H9 (cell line): Measurements from ENCODE around the gene KRT3. TPM values are rescaled to one million over a fixed set of nuclear protein-coding genes. Genes with fewer than 3 reads are reported as not detected.

ENCODE experiments used
- DNase-seq: peaks from one replicate; pipeline ENCODE4 v3.0.0-alpha.2; 2017
- H2AFZ ChIP-seq: one replicate; pipeline ENCODE4 v1.6.1; 2013; ENCODE audit warnings: mild to moderate bottlenecking, low read length, control low read depth, moderate library complexity
- H2AK5ac ChIP-seq: 2 replicates; pipeline ENCODE4 v1.6.1; 2013; ENCODE audit warnings: low read length, control low read depth, mixed read lengths; ENCODE audit not compliant: insufficient read length
- H2BK120ac ChIP-seq: one replicate; pipeline ENCODE4 v1.6.1; 2013; ENCODE audit warnings: low read depth, mild to moderate bottlenecking, low read length, control low read depth, inconsistent platforms; ENCODE audit not compliant: poor library complexity, severe bottlenecking
- H2BK12ac ChIP-seq: 2 replicates; pipeline ENCODE4 v1.6.1; 2013; ENCODE audit warnings: low read length, control low read depth, mixed read lengths, low read depth; ENCODE audit not compliant: insufficient read length
- H2BK15ac ChIP-seq: 2 replicates; pipeline ENCODE4 v1.6.1; 2013; ENCODE audit warnings: low read depth, low read length, control low read depth
- H2BK20ac ChIP-seq: one replicate; pipeline ENCODE4 v1.6.1; 2013; ENCODE audit warnings: low read depth, mild to moderate bottlenecking, low read length, control low read depth, inconsistent platforms; ENCODE audit not compliant: poor library complexity, severe bottlenecking
- H2BK5ac ChIP-seq: 2 replicates; pipeline ENCODE4 v1.6.1; 2013; ENCODE audit warnings: low read length, control low read depth, mixed read lengths; ENCODE audit not compliant: insufficient read length
- H3K14ac ChIP-seq: 2 replicates; pipeline ENCODE4 v1.6.1; 2013; ENCODE audit warnings: low read length, control low read depth; ENCODE audit not compliant: insufficient read depth
- H3K18ac ChIP-seq: 2 replicates; pipeline ENCODE4 v1.6.1; 2013; ENCODE audit warnings: low read depth, mild to moderate bottlenecking, mixed read lengths, low read length, control low read depth; ENCODE audit not compliant: insufficient read length
- H3K23ac ChIP-seq: 2 replicates; pipeline ENCODE4 v1.6.1; 2013; ENCODE audit warnings: low read length, control low read depth, mixed read lengths, low read depth; ENCODE audit not compliant: insufficient read length
- H3K23me2 ChIP-seq: 2 replicates; pipeline ENCODE4 v1.6.1; 2013; ENCODE audit warnings: low read depth, mild to moderate bottlenecking, mixed read lengths, low read length, control low read depth; ENCODE audit not compliant: insufficient read length, poor library complexity, severe bottlenecking
- H3K27ac ChIP-seq: 2 replicates; pipeline ENCODE4 v1.5.1; 2013; ENCODE audit warnings: low read length, control low read depth, mixed read lengths, low read depth; ENCODE audit not compliant: insufficient read length
- H3K27me3 ChIP-seq: 2 replicates; pipeline ENCODE4 v1.6.1; 2013; ENCODE audit warnings: low read length, control low read depth, inconsistent platforms; ENCODE audit not compliant: insufficient read depth
- H3K4ac ChIP-seq: 2 replicates; pipeline ENCODE4 v1.6.1; 2013; ENCODE audit warnings: low read depth, mild to moderate bottlenecking, control low read depth, inconsistent platforms, low read length, moderate library complexity
- H3K4me1 ChIP-seq: 2 replicates; pipeline ENCODE4 v1.6.1; 2013; ENCODE audit warnings: low read length, control low read depth, inconsistent platforms; ENCODE audit not compliant: insufficient read depth
- H3K4me2 ChIP-seq: 2 replicates; pipeline ENCODE4 v1.6.1; 2013; ENCODE audit warnings: low read length, control low read depth, mixed read lengths; ENCODE audit not compliant: insufficient read length, insufficient read depth
- H3K56ac ChIP-seq: 2 replicates; pipeline ENCODE4 v1.6.1; 2013; ENCODE audit warnings: low read depth, mild to moderate bottlenecking, mixed read lengths, low read length, control low read depth; ENCODE audit not compliant: insufficient read length
- H3K79me1 ChIP-seq: 2 replicates; pipeline ENCODE4 v1.6.1; 2013; ENCODE audit warnings: low read depth, mild to moderate bottlenecking, moderate library complexity, low read length, control low read depth, inconsistent platforms; ENCODE audit not compliant: insufficient read depth, poor library complexity, severe bottlenecking
- H3K79me2 ChIP-seq: 2 replicates; pipeline ENCODE4 v1.6.1; 2013; ENCODE audit warnings: low read length, control low read depth, inconsistent platforms; ENCODE audit not compliant: insufficient read depth
- H3K9ac ChIP-seq: 2 replicates; pipeline ENCODE4 v1.6.1; 2013; ENCODE audit warnings: low read length, control low read depth, mixed read lengths; ENCODE audit not compliant: insufficient read length; ENCODE audit errors: extremely low read depth
- H3K9me3 ChIP-seq: one replicate; pipeline ENCODE4 v1.6.1; 2013; ENCODE audit warnings: low read depth, low read length, inconsistent platforms; ENCODE audit not compliant: control insufficient read depth
- H3T11ph ChIP-seq: one replicate; pipeline ENCODE4 v1.6.1; 2013; ENCODE audit warnings: mild to moderate bottlenecking, low read length, control low read depth, inconsistent platforms
- H4K20me1 ChIP-seq: one replicate; pipeline ENCODE4 v1.6.1; 2013; ENCODE audit not compliant: control insufficient read depth, insufficient read length, insufficient read depth
- H4K5ac ChIP-seq: 2 replicates; pipeline ENCODE4 v1.6.1; 2013; ENCODE audit warnings: low read depth, mild to moderate bottlenecking, mixed read lengths, low read length, control low read depth; ENCODE audit not compliant: insufficient read length
- H4K8ac ChIP-seq: replicated peaks from 2 replicates; pipeline ENCODE4 v1.6.1; 2013; ENCODE audit warnings: low read length, control low read depth, mixed read lengths, low read depth; ENCODE audit not compliant: insufficient read length
- H4K91ac ChIP-seq: 2 replicates; pipeline ENCODE4 v1.6.1; 2013; ENCODE audit warnings: low read depth, mild to moderate bottlenecking, moderate library complexity, mixed read lengths, low read length, control low read depth; ENCODE audit not compliant: insufficient read length
- H3K27ac Mint-ChIP-seq, 3 experiments: 2 replicates in 2 of 3; 3 replicates in 1 of 3; pipeline ENCODE4 v1.8.0; 2020 to 2021; ENCODE audit warnings: mixed read lengths in 3 of 3, mild to moderate bottlenecking in 1 of 3, moderate library complexity in 1 of 3
- H3K27me3 Mint-ChIP-seq: 2 replicates; pipeline ENCODE4 v1.8.0; 2021; ENCODE audit warnings: low read depth, mild to moderate bottlenecking, moderate library complexity, mixed read lengths
- H3K36me3 Mint-ChIP-seq, 3 experiments: 2 replicates in 2 of 3; 3 replicates in 1 of 3; pipeline ENCODE4 v1.8.0; 2020 to 2021; ENCODE audit warnings: low read depth in 3 of 3, mixed read lengths in 3 of 3; ENCODE audit not compliant: insufficient read depth in 1 of 3
- H3K4me1 Mint-ChIP-seq, 2 experiments: 2 replicates each; pipeline ENCODE4 v1.8.0; 2020; ENCODE audit warnings: mixed read lengths in 2 of 2
- H3K4me3 Mint-ChIP-seq, 2 experiments: 2 replicates in 1 of 2; 3 replicates in 1 of 2; pipeline ENCODE4 v1.8.0; 2020 to 2021; ENCODE audit warnings: mild to moderate bottlenecking in 2 of 2, mixed read lengths in 2 of 2, moderate library complexity in 1 of 2
- H3K9me3 Mint-ChIP-seq, 2 experiments: 2 replicates in 1 of 2; 3 replicates in 1 of 2; pipeline ENCODE4 v1.8.0; 2020; ENCODE audit warnings: mild to moderate bottlenecking in 2 of 2, mixed read lengths in 2 of 2, moderate library complexity in 1 of 2
- CTCF ChIP-seq: fragments of 200-600 bp; sonication (generic); conservative IDR thresholded peaks from 3 replicates; pipeline ENCODE4 v1.8.0; 2021; ENCODE audit warnings: antibody characterized with exemption, mild to moderate bottlenecking
- total RNA-seq: library from RNA; stranded (reverse); gene quantifications from 2 replicates; pipeline ENCODE4 v1.2.1, GENCODE V29; 2021

Gene KRT3
- total RNA-seq, 1 experiment from 2014 or later: not detected

- no peak overlapping the region for H2BK120ac ChIP-seq
- no peaks in the 10 kb centered on the region for H3K27me3 ChIP-seq
- no peak overlapping the region for H3T11ph ChIP-seq
- no peak overlapping the region for H4K8ac ChIP-seq
- peaks cover 2% of the 10 kb centered on the region for H3K27me3 Mint-ChIP-seq
- H4K91ac ChIP-seq: no peak overlapping the region
- no peaks in the 10 kb centered on the region for H3K9me3 Mint-ChIP-seq
- no peak overlapping the region for H4K5ac ChIP-seq
- H2BK5ac ChIP-seq: no peak overlapping the region
- H3K9ac ChIP-seq: no peak overlapping the region
- H3K79me2 ChIP-seq: no peaks in the 10 kb centered on the region
- no peaks in the 10 kb centered on the region for H3K9me3 ChIP-seq
- no peak overlapping the region for H2AFZ ChIP-seq
- no peak for DNase-seq
- H3K14ac ChIP-seq: no peak overlapping the region
- no peak overlapping the region for H3K27ac Mint-ChIP-seq
- no peak overlapping the region for H3K56ac ChIP-seq
- H3K27ac ChIP-seq: no peak overlapping the region
- no peak overlapping the region for H3K18ac ChIP-seq
- peaks cover 3% of the 10 kb centered on the region for H4K20me1 ChIP-seq
- no peaks in the 10 kb centered on the region for H3K23me2 ChIP-seq
- H2AK5ac ChIP-seq: no peak overlapping the region
- no peaks in the 10 kb centered on the region for H3K79me1 ChIP-seq
- H3K4me1 Mint-ChIP-seq: peaks cover 19 to 27% of the 10 kb centered on the region in 2 experiments
- H3K4me1 ChIP-seq: peaks cover 8% of the 10 kb centered on the region; the same call in 1 of the 2 replicates
- no peak overlapping the region for H3K23ac ChIP-seq
- H3K4me2 ChIP-seq: no peak overlapping the region
- H3K4me3 Mint-ChIP-seq: no peak overlapping the region
- no peak for TF ChIP-seq CTCF
- no peak overlapping the region for H2BK12ac ChIP-seq
- H3K36me3 Mint-ChIP-seq: no peaks in the 10 kb centered on the region
- H2BK15ac ChIP-seq: no peak overlapping the region
- no peak overlapping the region for H3K4ac ChIP-seq
- H2BK20ac ChIP-seq: no peak overlapping the region
These were observed 1.6 kb upstream of the KRT3 start for GRCh38 chr12:52797529-52797894.
